ENCODE measurements around the gene OR5K1.

OR5K1 gene

DNA sequence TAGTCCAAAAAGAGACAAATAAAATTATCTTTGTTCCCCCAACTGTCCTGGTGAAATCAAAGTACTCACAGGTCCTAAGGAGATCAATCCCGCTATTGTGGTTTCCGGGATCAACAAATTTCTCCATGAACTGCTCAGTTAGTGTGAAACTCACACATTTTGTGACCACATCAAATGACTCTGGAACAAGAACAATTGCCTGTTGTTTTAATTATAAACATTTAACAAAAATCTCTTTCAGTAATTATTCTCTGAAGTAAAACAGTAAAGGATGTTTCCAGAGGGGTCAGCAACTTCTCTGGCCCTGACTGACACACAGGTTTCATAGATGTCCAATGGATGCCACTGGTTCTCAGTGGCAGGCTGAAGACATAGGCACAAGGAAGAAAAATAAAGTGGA lies 55.8 kb downstream of the OR5K1 start:
- DNase-seq: no peak

DNA sequence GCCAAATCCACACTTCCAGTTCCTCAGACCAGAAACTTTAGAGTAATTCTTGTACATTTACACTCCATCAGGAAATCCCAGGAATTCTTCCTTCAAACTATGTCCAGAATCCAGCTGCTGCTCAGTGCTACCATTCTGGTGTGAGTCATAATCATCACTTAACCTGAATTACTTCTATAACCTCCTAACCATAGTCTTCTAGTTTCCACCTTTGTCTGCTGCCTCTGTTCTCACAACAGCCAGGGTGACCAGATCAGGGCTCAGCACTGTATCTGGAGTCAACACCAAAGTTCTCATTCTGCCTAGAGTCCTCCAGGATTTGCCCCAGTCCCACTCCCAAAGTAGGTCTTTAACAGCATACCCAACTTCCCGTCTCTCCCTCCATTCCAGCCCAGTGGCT lies 56.4 kb downstream of the OR5K1 start:
- DNase-seq: no peak

DNA sequence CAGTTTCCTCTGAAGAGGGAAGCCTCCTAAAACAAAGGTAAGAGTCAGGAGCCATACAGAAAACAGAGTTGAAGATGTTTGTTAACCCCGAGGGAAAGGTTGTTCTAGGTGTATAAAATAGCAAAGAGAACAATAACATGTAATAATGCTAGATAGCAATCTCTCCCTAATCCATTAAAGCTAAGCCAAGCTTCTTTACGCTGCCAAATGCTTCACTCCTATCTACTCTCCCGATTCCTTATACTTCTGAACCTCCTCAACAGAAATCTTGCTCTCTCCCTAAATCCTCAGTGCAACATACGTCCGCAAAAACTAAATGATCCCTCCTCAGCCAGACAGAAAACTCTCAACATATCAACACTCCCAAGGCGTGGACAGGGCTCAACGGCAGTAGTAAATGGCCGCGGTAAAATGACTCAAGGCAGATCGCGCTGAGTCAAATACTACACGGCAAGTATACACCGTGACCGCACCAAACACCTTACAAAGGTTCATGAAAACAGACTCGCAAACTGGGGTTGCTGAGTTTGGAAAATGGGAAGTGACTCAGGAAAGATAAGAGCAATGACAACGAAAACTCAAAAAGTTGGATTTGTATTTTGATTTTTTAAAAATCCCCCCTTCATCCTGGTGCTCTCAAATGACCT lies 59.0 kb downstream of the OR5K1 start:
- DNase-seq: peak; percentile 48 to 52
